GM21526 (cell line): ENCODE results near the gene GPC1.

Source experiments
- ATAC-seq: cut with Tn5 transposase; IDR thresholded peaks from one replicate; pipeline ENCODE4 v1.9.1; 2021; ENCODE audit warnings: moderate library complexity; ENCODE audit not compliant: unreplicated experiment, low FRiP score

The GPC1 gene

DNA sequence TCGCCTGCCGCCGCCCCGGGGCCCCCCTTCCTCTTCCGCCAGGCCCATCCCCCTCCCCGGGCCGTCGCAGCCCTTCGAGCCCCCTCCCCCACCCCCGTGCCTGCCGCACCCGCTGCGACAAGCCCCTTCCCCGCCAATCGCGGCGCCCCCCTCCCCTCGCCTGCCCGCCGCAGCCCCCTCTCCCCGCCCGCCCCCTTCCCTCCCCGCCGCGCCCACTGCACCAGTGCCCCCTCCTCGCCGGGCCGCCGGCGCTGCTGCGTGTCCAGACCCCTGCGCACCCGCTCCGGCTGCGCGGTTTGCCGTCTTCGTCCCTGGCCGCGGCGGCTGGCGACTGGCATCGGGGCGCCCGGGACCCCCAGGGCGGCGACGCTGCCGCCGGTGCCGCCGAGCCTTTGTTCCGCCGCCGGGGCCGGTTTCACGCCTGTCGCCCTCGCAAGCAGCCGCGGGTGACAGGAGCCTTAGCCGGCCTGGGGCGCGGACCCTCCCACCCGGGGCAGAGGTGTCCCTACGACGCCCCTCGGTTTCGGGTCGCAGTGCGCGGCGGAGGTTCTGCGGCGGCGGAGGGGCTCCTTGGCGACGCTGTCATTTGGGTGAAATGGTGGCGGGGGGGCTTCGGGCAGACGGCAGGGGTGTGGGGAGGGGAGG, 18.1 kb downstream of the GPC1 start:
- ATAC-seq: no peak

DNA sequence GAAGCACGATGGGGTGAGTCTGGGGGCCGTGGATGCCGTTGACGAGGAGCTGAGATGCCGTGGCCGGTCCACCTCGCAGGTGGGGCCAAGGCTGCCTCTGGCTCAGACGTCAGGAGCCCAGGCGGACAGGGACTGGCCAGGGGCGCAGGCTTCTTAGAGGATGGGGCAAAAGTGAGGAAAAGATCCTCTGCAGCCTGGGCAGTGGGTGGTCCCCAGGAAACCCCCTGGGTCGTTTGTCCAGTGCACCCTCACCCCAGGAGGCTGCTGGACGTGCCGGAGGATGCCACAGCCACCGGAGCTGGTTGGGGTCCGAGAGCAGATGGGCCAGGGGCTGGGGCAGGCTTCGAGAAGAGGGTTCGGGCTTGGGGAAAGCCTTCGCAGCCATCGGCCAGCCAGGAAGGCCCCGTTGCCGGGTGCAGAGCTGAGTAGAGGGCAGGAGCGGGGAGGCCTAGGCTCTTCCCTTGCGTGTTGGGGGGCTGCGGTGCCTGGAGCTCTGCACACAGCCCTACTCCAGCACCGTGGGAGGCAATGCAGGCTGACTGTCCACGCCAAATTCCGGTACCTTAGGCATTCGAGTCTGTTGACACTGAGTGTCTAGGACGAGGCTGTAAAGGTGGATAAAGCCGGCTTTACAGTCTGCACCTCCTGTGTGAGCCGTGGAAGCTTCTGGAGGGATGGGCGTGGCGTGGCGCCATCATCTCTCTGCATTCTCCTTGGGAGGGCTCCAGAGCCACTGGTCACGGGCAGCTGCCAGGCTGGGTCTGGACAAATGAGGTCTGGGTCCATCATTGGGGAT, 18.8 kb downstream of the GPC1 start:
- ATAC-seq: no peak

- ATAC-seq: no peak
Measured at GRCh38 chr2:240455272-240455646, 19.8 kb downstream of the GPC1 start.

DNA sequence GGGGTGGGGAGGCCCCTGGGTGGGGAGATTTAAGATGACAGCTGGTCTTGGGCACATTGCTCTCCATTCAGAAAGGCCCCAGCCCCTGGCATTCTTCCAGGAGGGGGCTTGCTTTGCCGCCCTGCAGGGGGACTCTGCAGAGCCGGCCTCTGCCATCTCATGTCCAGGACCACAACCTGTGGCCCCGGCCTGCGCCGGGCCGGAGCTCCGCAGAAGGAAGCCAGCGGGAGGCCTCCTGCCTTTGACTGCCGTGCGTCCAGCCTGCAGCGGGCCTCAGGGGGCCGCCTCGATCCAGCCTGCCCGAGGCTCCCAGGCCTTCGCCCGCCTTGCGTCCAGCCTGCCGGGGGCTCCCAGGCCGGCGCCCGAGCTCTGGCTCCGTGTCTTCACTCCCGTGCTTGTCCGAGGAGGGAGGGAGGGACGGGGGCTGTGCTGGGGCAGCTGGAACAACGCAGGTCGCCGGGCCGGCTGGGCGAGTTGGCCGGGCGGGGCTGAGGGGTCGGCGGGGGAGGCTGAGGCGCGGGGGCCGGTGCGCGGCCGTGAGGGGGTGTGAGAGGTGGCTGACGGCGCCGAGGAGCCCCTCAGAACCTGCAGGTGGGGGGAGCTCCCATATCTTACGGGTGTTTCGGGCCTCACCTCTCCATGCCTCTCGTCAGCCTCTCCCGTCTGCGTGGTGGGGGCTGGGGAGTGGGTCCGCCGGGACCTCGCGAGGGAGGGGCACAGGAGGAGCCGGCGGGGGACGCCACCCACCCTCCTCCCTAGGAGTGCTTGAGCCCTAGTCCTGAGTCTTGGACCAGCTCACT, 20.4 kb downstream of the GPC1 start:
- no peak for ATAC-seq

GRCh38 chr2:240456447-240457222, 21.2 kb downstream of the GPC1 start:
- ATAC-seq: no peak

- ATAC-seq: no peak
Measured at GRCh38 chr2:240457223-240458043, 22.0 kb downstream of the GPC1 start.

DNA sequence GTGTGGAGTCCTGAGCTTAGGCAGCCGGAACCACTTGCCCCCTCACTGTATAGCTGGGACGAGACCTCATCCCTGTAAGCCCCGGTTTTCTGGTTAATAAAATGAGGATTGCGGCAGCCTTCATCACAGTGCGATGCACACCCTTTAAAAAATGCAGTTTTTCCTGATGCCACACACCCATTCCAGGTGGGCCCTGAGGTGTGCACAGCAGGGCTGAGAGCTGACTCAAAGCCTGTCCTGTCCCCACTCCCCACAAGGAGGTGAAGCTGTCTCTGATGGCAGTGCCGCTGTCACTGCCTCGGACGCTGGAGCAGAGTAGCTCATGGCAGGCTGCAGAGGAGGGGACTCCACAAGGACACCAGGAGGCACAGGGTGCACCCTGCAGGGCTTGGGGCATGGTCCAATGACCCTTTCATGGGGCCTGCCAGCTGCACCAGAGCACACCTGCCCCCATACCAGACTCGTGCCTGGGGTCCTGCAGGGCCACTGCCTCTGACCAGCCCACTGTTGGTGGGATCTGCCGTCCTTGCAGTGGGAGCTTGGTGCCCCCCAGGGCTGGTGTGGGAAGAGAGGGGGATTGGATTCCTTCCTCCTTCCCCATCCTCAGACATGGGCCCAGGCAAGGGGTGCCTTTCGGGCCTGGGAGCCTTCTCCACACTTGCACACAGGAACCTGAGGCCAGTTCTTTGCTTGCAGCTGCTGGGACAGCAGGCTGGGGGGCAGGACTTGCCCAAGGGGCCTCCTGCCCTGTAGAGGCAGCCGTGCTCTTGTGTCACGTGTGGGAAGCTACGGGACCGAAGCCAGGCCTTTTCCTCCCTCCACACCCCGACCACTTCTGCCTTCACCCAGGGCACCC, 22.8 kb downstream of the GPC1 start:
- no peak for ATAC-seq

GRCh38 chr2:240458900-240459391, 23.5 kb downstream of the GPC1 start:
- no peak for ATAC-seq

DNA sequence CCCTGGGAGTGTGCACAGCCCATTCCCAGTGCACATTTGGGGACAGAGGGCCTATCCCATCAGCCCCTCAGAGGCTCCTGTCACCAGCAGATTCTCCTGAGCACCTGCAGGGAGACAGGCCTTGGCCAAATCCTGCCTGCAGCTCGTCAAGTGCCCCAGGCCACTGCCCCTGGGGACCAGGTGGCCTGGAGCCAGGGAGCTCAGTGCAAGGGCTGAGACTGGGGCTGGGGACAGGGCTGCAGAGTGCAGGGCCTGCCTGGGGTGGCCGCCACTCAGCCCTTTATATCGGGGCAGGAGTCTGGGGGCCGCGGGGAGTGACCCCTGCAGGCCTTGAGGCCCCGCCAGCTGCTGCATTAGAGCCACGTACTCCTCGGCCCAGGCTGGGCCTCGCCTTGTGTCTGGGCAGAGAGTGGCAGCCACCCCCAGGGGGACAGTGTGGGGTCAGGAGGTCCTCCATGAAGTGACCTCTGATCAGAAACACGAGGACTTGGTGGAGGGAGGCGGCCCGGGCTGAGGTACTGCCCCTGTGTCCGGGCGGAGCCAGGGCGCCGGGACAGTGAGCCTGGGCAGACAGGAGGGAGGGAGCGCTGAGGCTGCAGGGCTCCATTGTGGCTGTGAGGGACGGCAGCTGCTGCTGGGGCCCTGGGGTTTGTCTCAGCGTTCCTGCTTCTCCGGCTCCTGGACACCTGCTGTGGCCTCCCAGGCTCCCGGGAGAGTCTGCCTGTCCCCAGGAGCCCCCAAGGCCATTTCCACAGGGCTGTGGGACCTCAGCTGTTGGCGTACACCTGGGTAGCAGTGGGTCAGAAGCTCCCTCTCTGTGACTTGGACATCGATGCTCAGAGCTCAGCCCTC, 24.2 kb downstream of the GPC1 start:
- no peak for ATAC-seq

DNA sequence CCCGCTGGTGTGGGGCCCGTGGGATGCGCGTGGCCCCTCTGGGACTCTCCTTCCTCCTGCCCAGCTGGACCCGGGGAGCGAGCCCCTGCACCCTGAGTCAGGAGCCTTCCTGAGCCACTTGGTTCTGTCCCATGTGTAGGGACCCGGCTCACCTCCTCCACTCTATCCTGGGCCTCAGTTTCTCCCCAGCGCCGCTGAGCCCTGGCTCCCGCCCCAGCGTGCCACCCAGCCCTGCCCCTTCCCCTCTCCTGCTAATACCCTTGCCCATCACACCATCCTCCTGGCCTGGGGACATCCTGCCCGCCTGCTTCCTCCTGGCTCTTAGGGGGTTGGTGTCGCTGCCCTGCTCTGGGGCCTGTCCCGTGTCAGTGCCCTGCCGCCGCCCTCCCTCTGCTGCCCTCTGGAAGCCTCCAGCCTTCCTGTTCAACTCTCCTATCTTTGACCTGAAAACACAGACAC, 24.8 kb downstream of the GPC1 start:
- ATAC-seq: no peak

DNA sequence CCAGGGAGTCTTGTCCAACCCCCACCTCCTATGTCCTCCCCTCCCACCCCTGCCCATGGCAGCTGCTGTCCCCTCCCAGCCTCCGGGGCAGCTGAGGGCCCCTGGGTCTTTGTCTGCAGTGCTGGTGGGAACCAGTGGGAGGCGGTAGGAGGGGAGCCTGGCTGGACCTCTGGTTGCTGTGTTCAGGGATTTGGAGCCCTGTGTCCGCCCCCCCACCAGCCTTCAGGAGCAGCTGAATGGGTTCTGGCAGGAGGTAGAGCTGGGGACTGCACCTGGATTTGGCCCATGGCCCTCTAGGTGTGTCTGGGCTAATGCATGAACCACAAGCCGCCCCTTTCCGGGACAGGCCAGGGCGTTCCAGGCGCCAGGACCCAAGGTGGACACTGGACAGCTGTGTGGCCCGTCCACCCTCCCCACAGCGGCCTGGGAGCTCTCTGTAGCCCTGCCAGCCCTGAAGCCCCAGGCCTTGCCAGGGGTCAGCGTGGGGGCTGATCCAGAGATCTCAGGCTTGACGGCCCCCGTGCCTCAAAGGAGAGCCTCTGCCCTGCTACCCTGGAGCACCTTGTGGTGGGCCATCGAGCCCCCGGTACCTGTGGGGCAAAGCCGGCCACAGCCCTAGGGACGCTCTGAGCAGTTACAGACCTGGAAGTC, 25.4 kb downstream of the GPC1 start:
- ATAC-seq: no peak

- no peak for ATAC-seq
Measured at GRCh38 chr2:240461471-240462072, 26.1 kb downstream of the GPC1 start.

GRCh38 chr2:240462073-240462706, 26.7 kb downstream of the GPC1 start:
- ATAC-seq: no peak

- ATAC-seq: no peak
Measured at GRCh38 chr2:240462707-240463273, 27.3 kb downstream of the GPC1 start.

GRCh38 chr2:240463274-240463865, 27.9 kb downstream of the GPC1 start:
- ATAC-seq: no peak
